ENCODE results near the gene ELK3.

The ELK3 gene

GRCh38 chr12:96265836-96266235 is 71.7 kb downstream of the ELK3 start:
- H2BK15ac ChIP-seq (replicated peaks; ENCODE audit: low read depth): no peak overlapping the region
- H4K5ac ChIP-seq (ENCODE audit: low read length): no peak overlapping the region
- no peak overlapping the region for H3K9ac ChIP-seq (ENCODE audit: low read length)
- no peak overlapping the region for H3K18ac ChIP-seq (ENCODE audit: low read length)
- no peak overlapping the region for H3K4ac ChIP-seq (ENCODE audit: low read depth, low read length)
- H3K79me1 ChIP-seq (ENCODE audit: low read length): peaks cover 1% of the 10 kb centered on the region
- H3K27me3 ChIP-seq (ENCODE audit: insufficient read depth, low read length, poor library complexity): no peaks in the 10 kb centered on the region
- H2BK120ac ChIP-seq (ENCODE audit: low read depth, low read length): no peak overlapping the region
- no peak overlapping the region for H3K56ac ChIP-seq (ENCODE audit: low read length)
- H2BK5ac ChIP-seq (ENCODE audit: low read length): no peak overlapping the region
- DNase-seq: no peak
- H2AK5ac ChIP-seq (ENCODE audit: low read length): no peak overlapping the region
- WGBS (ENCODE audit: extremely low coverage, insufficient coverage, low lambda C conversion rate): no CpG with 5 or more reads among the region's 1 CpG
- H3K4me2 ChIP-seq (ENCODE audit: low read length): no peak overlapping the region
- no peak overlapping the region for H3K27ac ChIP-seq (ENCODE audit: low read depth, low read length)
- H3K36me3 ChIP-seq (ENCODE audit: control insufficient read depth, insufficient read depth, low read length): no peaks in the 10 kb centered on the region
- H3K79me2 ChIP-seq (ENCODE audit: control insufficient read depth, insufficient read depth, low read length): no peaks in the 10 kb centered on the region
- no peaks in the 10 kb centered on the region for H3K4me1 ChIP-seq (ENCODE audit: control insufficient read depth, low read depth, low read length)
- no peak overlapping the region for H4K8ac ChIP-seq (ENCODE audit: low read depth, low read length)
- H3K23ac ChIP-seq (ENCODE audit: low read length): no peak overlapping the region
- no peak overlapping the region for H3K4me3 ChIP-seq (ENCODE audit: low read length)

- peaks cover 1% of the 10 kb centered on the region for H3K79me1 ChIP-seq (ENCODE audit: low read length)
- no peak overlapping the region for H3K56ac ChIP-seq (ENCODE audit: low read length)
- no peak overlapping the region for H3K4me2 ChIP-seq (ENCODE audit: low read length)
- H2BK5ac ChIP-seq (ENCODE audit: low read length): no peak overlapping the region
- H4K8ac ChIP-seq (ENCODE audit: low read depth, low read length): no peak overlapping the region
- H3K9ac ChIP-seq (ENCODE audit: low read length): no peak overlapping the region
- H3K4ac ChIP-seq (ENCODE audit: low read depth, low read length): no peak overlapping the region
- H4K5ac ChIP-seq (ENCODE audit: low read length): no peak overlapping the region
- H3K79me2 ChIP-seq (ENCODE audit: control insufficient read depth, insufficient read depth, low read length): no peaks in the 10 kb centered on the region
- no peak overlapping the region for H3K4me3 ChIP-seq (ENCODE audit: low read length)
- H3K27ac ChIP-seq (ENCODE audit: low read depth, low read length): no peak overlapping the region
- no peaks in the 10 kb centered on the region for H3K4me1 ChIP-seq (ENCODE audit: control insufficient read depth, low read depth, low read length)
- no peaks in the 10 kb centered on the region for H3K27me3 ChIP-seq (ENCODE audit: insufficient read depth, low read length, poor library complexity)
- no peak overlapping the region for H3K23ac ChIP-seq (ENCODE audit: low read length)
- DNase-seq: no peak
- H2BK120ac ChIP-seq (ENCODE audit: low read depth, low read length): no peak overlapping the region
- WGBS (ENCODE audit: extremely low coverage, insufficient coverage, low lambda C conversion rate): no CpG with 5 or more reads among the region's 2 CpGs
- no peak overlapping the region for H2BK15ac ChIP-seq (replicated peaks; ENCODE audit: low read depth)
- H3K18ac ChIP-seq (ENCODE audit: low read length): no peak overlapping the region
- H2AK5ac ChIP-seq (ENCODE audit: low read length): no peak overlapping the region
- H3K36me3 ChIP-seq (ENCODE audit: control insufficient read depth, insufficient read depth, low read length): no peaks in the 10 kb centered on the region
Observed at GRCh38 chr12:96266238-96266637, 72.1 kb downstream of the ELK3 start.

DNA sequence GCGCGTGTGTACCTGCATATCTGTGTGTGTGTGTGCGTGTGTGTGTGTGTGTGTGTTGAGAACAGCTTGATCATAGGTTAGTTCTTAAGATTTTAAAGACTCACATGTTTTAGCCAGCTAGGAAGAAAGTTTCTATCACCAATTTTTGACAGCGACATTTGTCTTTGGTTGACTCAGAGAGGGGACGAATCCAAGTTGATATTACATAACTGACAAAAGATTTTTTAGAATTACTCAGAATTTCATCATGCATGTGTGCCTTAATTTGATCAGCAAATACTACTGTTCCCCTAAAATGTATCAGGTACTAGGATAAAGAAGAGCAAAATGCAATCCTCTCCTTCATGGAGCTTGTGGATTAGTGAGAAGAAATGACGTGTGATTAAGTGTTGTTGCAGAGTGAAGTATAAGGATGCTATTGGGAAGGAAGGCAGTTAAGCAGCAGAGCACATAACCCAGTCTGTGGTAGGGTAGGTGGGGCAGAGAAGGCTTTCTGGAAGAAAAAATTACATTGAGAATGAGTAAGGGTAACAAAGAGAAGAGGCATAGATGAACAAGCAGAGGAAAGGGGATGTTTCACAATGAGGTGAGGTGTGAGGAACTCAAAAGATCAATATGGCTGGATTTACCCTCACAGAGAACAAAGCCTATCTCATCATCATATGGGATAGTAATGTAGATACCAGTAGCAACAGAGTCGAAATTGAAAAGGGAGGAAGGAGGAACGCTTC is 77.5 kb downstream of the ELK3 start:
- Histone ChIP-seq H3K18ac (ENCODE audit: low read length) (no peak overlapping the region), H3K4me2 (ENCODE audit: low read length) (no peak overlapping the region), H4K8ac (ENCODE audit: low read depth, low read length) (no peak overlapping the region), H3K27me3 (ENCODE audit: insufficient read depth, low read length, poor library complexity) (no peaks in the 10 kb centered on the region), H3K4me3 (ENCODE audit: low read length) (no peak overlapping the region), H2BK5ac (ENCODE audit: low read length) (no peak overlapping the region), H3K79me2 (ENCODE audit: control insufficient read depth, insufficient read depth, low read length) (no peaks in the 10 kb centered on the region), H3K56ac (ENCODE audit: low read length) (no peak overlapping the region), H2AK5ac (ENCODE audit: low read length) (no peak overlapping the region), H3K9ac (ENCODE audit: low read length) (no peak overlapping the region), H3K27ac (ENCODE audit: low read depth, low read length) (no peak overlapping the region), H3K23ac (ENCODE audit: low read length) (no peak overlapping the region), H3K4me1 (ENCODE audit: control insufficient read depth, low read depth, low read length) (no peaks in the 10 kb centered on the region), H3K79me1 (ENCODE audit: low read length) (peaks cover 1% of the 10 kb centered on the region), H3K36me3 (ENCODE audit: control insufficient read depth, insufficient read depth, low read length) (no peaks in the 10 kb centered on the region), H2BK15ac (replicated peaks; ENCODE audit: low read depth) (no peak overlapping the region), H2BK120ac (ENCODE audit: low read depth, low read length) (no peak overlapping the region), H3K4ac (ENCODE audit: low read depth, low read length) (no peak overlapping the region), H4K5ac (ENCODE audit: low read length) (no peak overlapping the region)
- no CpG with 5 or more reads among the region's 8 CpGs for WGBS (ENCODE audit: extremely low coverage, insufficient coverage, low lambda C conversion rate)
- DNase-seq: no peak

- Histone ChIP-seq H4K5ac (ENCODE audit: low read length) (no peak overlapping the region), H3K27me3 (ENCODE audit: insufficient read depth, low read length, poor library complexity) (no peaks in the 10 kb centered on the region), H3K18ac (ENCODE audit: low read length) (no peak overlapping the region), H3K56ac (ENCODE audit: low read length) (no peak overlapping the region), H2BK120ac (ENCODE audit: low read depth, low read length) (no peak overlapping the region), H3K4ac (ENCODE audit: low read depth, low read length) (no peak overlapping the region), H3K4me1 (ENCODE audit: control insufficient read depth, low read depth, low read length) (no peaks in the 10 kb centered on the region), H3K36me3 (ENCODE audit: control insufficient read depth, insufficient read depth, low read length) (no peaks in the 10 kb centered on the region), H2BK5ac (ENCODE audit: low read length) (no peak overlapping the region), H3K79me2 (ENCODE audit: control insufficient read depth, insufficient read depth, low read length) (no peaks in the 10 kb centered on the region), H3K4me2 (ENCODE audit: low read length) (no peak overlapping the region), H3K79me1 (ENCODE audit: low read length) (no peaks in the 10 kb centered on the region), H3K23ac (ENCODE audit: low read length) (no peak overlapping the region), H3K27ac (ENCODE audit: low read depth, low read length) (no peak overlapping the region), H4K8ac (ENCODE audit: low read depth, low read length) (no peak overlapping the region), H3K4me3 (ENCODE audit: low read length) (no peak overlapping the region), H3K9ac (ENCODE audit: low read length) (no peak overlapping the region), H2BK15ac (replicated peaks; ENCODE audit: low read depth) (no peak overlapping the region), H2AK5ac (ENCODE audit: low read length) (no peak overlapping the region)
- DNase-seq: no peak
Observed at GRCh38 chr12:96274331-96274730, 80.2 kb downstream of the ELK3 start.

DNA sequence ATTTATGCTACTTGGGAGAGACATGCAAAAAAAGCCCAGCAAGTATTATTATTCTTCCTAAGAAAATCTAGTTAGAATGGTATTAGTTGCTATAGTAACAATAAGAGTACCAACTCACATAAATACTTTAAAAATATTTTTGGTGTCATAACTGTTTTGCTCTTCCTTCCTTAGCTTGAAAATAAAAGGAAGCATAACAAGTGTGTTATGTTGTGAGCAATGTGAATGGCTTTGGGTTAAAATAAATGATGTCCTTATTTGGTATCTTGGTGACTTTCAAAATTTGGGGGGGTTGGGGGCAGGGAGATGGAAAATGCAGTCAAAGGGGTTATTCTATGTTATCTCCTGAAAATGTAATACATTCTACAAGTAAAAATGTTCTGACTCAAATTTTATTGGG is 91.0 kb downstream of the ELK3 start:
- Histone ChIP-seq H3K18ac (ENCODE audit: low read length) (no peak overlapping the region), H3K79me1 (ENCODE audit: low read length) (no peaks in the 10 kb centered on the region), H2AK5ac (ENCODE audit: low read length) (no peak overlapping the region), H3K4me1 (ENCODE audit: control insufficient read depth, low read depth, low read length) (no peaks in the 10 kb centered on the region), H3K4me2 (ENCODE audit: low read length) (no peak overlapping the region), H2BK15ac (replicated peaks; ENCODE audit: low read depth) (no peak overlapping the region), H4K8ac (ENCODE audit: low read depth, low read length) (no peak overlapping the region), H3K9ac (ENCODE audit: low read length) (no peak overlapping the region), H3K4ac (ENCODE audit: low read depth, low read length) (no peak overlapping the region), H3K23ac (ENCODE audit: low read length) (no peak overlapping the region), H3K27ac (ENCODE audit: low read depth, low read length) (no peak overlapping the region), H2BK120ac (ENCODE audit: low read depth, low read length) (no peak overlapping the region), H3K4me3 (ENCODE audit: low read length) (no peak overlapping the region), H3K56ac (ENCODE audit: low read length) (no peak overlapping the region), H3K36me3 (ENCODE audit: control insufficient read depth, insufficient read depth, low read length) (peaks cover 4% of the 10 kb centered on the region), H2BK5ac (ENCODE audit: low read length) (no peak overlapping the region), H4K5ac (ENCODE audit: low read length) (no peak overlapping the region), H3K79me2 (ENCODE audit: control insufficient read depth, insufficient read depth, low read length) (no peaks in the 10 kb centered on the region), H3K27me3 (ENCODE audit: insufficient read depth, low read length, poor library complexity) (no peaks in the 10 kb centered on the region)
- DNase-seq: no peak

- no peaks in the 10 kb centered on the region for H3K79me2 ChIP-seq (ENCODE audit: control insufficient read depth, insufficient read depth, low read length)
- no peak overlapping the region for H3K27ac ChIP-seq (ENCODE audit: low read depth, low read length)
- no peak overlapping the region for H2BK120ac ChIP-seq (ENCODE audit: low read depth, low read length)
- no peak overlapping the region for H2AK5ac ChIP-seq (ENCODE audit: low read length)
- DNase-seq: no peak
- H3K4me3 ChIP-seq (ENCODE audit: low read length): no peak overlapping the region
- H2BK5ac ChIP-seq (ENCODE audit: low read length): no peak overlapping the region
- H3K27me3 ChIP-seq (ENCODE audit: insufficient read depth, low read length, poor library complexity): no peaks in the 10 kb centered on the region
- no peak overlapping the region for H3K23ac ChIP-seq (ENCODE audit: low read length)
- no peak overlapping the region for H3K18ac ChIP-seq (ENCODE audit: low read length)
- no CpG with 5 or more reads among the region's 5 CpGs for WGBS (ENCODE audit: extremely low coverage, insufficient coverage, low lambda C conversion rate)
- H3K4me1 ChIP-seq (ENCODE audit: control insufficient read depth, low read depth, low read length): no peaks in the 10 kb centered on the region
- no peak overlapping the region for H3K56ac ChIP-seq (ENCODE audit: low read length)
- H4K8ac ChIP-seq (ENCODE audit: low read depth, low read length): no peak overlapping the region
- H3K36me3 ChIP-seq (ENCODE audit: control insufficient read depth, insufficient read depth, low read length): no peaks in the 10 kb centered on the region
- no peak overlapping the region for H3K4ac ChIP-seq (ENCODE audit: low read depth, low read length)
- H3K79me1 ChIP-seq (ENCODE audit: low read length): no peaks in the 10 kb centered on the region
- H2BK15ac ChIP-seq (replicated peaks; ENCODE audit: low read depth): no peak overlapping the region
- H3K9ac ChIP-seq (ENCODE audit: low read length): no peak overlapping the region
- H3K4me2 ChIP-seq (ENCODE audit: low read length): no peak overlapping the region
- no peak overlapping the region for H4K5ac ChIP-seq (ENCODE audit: low read length)
Observed at GRCh38 chr12:96289067-96289466, 94.9 kb downstream of the ELK3 start.
